GM18870 (cell line): Measurements from ENCODE around the gene COG5.
"Not testable (repeated sequence)": the region's sequence is repeated elsewhere in the genome, so short reads cannot be mapped to it uniquely, and the experiment has no call there.

Experiments used
- ATAC-seq: cut with Tn5 transposase; IDR thresholded peaks from one replicate; pipeline ENCODE4 v1.9.1; 2021; ENCODE audit warnings: moderate library complexity; ENCODE audit not compliant: unreplicated experiment

The COG5 gene

DNA sequence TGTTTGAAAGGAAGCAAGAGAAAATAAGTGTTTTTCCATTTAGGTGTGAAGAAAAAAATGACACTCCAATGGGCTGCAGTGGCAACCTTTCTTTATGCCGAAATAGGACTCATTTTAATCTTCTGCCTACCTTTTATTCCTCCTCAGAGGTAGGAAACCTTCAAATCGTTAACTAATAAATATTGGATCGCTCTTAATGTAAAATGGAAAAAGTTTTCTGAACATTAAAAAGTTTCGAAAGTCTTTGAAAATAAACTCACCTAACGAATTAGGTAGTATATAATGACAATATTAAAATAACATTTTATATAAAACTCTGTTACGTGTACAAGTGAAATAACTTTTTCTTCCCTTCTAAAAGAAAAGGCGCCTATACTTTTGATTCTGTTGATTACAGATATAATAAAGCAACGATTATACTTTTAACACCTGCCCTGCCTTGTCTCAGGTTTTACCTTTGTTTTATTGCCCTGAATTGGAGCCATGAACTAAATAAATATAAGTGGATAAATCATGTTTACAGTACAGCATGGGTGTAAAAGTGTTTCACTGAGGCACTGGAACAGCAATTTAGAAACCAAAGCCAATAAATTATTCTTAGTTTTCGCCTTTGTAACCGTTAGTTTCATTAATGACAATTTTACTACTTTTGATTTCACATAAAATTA is 17.1 kb upstream of the COG5 start:
- no peak for ATAC-seq

DNA sequence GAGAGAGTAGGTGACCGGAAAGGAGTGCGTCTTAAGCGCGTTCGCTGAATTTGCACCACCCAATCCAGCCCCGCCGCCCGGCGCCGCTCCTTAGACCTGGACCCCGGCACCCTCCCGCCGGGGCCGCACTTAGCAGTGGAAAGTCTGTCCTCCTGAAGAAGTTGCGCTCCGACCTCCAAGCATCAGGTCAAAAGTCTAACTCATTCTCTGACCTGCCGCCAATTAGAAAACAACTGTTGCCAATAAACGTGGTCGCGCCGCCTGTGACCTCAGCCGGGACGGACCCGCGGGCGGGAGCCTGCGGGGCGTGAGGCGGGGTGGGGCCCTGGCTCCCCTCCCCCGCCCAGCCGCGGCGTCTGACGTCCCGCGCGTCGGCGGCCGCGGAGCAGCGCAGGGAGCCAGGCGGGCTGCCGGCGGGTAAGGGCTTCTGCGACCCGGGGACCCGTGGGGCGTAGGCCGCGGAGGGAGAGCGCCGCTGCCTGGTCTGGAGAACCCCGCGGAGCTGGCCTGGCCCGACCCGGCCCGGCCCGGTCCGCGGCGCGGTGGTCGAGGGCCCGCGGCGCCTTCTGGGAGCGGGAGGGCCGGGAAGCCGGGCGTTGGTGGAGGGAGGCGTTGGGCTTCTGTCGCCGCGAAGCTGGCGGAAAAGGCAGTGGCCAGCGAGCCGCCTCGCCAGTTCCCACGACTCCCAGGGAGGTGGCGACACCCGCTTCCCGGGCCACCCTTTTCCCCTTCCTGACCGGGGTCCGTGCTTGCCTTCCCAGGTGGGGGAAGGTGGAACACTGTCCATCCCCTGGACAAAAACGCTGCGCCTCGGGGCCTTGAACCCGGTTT is 16.4 kb upstream of the COG5 start, which contains the start of gene BCAP29:
BCAP29 (plus strand) TSS at position 362 of the 831 bp plus-strand sequence. CDS start 527 bp downstream, outside the sequence.
- ATAC-seq: peak; percentile 72

DNA sequence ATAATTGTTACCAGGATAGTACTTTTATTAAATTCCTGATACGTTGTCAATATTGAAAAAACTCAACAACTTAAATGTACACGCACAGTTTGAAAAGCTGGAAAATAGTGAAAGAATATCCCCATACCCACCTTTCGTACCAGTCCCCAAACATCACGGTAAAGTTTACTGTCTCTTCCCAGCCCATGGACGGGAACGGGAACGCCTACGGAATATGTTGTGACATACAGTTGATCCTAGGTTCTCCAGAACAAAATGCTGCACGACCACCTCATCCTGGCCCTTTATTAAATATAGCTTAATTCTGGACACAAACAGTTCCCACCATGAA is 15.8 kb upstream of the COG5 start:
- no peak for ATAC-seq

DNA sequence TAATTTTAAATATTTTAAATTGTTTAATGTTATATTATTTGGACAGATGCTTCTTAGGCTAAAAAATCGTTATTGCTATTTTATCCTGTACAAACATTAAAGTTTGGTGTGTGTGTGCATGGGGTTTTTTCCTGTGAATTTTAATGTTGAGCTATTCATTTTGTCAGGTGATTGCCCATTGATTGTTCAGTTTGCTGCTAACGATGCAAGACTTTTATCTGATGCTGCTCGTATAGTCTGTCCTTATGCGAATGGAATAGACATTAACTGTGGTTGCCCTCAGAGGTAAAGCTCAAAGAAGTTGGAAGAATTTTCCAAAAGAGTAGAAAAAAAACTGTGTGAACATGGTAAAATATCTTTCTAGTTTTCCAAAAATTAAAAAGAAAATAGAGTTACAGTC is 9.8 kb upstream of the COG5 start:
- ATAC-seq: no peak

DNA sequence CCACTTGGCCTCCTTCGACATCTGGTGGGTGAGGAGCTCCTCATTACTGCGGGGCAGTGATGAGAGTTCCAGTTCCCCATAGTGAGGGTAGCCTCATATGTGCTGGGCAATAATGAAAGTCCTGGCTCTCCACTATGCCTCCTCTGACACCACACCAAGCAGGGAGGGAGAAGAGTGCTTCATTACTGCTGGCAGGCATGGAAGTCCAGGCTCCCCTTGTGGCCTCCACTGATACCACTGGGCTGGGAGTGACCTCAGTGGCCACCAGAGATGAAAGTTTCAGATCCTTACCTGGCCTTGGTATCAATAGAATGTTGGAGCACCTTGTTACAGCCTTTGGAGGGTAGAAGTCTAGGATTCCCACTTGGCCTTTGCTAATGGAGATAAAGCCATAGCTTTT is 6.6 kb upstream of the COG5 start:
- ATAC-seq: no peak

DNA sequence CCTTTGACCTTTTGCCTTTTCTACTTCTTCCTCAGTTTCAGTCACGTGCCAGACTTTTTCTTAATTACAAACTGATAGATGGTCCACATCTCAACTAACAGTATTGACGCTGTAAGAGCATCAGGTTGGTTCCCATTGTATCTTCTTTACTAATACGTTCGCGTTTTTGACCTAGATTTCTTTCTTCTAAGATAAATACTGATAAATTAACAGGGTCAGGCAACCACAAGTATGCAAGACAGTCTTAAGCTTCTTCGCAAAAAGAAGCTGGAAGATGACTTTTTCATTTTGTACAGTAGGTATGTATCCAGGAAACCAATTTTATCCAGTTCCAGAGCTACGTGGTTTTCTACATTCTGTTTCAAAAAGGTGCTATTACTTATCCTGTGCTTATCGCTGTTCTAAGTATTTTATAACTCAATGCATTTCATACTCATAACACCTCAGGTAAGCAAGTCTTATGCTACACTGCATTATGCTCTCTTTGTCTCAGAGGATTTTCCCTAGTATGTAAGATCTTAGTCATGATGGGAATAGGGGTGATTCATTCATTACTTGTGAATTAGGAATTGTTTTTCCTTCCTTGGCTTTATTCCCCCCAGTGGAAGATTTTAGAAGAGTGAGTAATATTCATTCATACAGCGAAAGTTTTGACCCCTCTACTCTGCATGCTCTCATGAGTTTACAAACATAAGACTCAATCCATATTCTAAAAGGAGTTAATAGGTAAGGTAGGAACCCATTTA is 1.0 kb upstream of the COG5 start:
- ATAC-seq: no peak

DNA sequence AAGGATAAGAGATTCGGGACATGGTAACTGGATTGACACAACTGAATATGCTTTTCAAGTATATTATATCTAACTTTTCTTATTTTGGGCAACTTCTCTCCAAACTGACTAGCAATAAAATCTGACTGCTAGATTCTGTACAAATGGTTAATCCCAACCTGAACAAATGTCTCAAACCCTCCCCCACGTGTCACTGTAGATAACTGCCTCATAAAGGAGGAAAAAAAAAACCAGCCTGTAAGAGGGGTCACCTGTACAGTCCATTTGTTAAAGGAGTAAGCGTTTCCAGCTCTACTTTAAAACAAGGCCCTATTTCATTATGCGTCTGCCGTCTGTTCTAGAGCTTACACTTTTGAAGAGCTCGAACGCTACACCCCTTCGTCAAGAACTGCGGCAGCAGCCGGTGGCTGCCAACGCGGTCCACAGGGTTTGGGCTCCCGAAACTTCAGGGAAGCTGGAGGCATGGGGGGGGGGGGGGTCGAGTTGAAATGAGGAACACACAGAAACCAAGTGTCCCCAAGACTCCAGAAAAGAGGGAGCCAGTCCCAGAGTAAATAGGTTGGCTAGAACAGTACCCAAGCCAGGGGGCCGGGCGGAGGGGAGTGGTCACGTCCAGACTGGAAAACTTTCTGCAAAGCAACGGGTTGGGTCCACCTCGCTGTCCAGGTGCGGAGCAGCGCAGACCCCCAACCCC is 492 bp downstream of the COG5 start:
- ATAC-seq: peak; percentile 44

DNA sequence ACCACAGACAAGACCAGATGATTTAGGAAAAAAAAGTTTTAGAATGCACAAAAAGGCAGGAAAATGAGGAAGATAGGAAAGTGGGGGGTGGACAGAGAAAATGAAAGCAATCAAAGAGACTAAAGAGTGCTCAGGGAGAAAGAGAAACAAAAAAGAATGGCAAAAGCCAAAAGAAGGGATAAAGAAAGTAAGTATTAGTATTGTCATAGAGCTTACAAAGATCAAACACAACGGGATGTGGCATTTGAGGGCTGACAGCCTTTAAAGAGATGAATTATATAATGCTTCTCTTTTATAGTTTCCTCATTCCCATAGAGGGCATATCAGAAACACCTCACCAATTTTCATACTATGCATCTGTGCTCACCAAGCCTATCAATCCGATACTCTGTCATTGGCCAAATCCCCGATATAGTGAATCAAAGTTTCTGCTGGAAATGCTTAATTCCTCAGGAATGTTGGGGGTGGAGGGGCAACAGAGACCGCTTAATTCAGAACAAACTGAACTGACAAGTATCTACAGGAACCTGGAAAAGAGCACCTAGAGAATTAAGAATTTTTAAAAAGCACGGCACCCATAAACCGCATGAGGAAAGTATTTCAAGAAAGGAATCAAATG is 2.7 kb downstream of the COG5 start:
- no peak for ATAC-seq

DNA sequence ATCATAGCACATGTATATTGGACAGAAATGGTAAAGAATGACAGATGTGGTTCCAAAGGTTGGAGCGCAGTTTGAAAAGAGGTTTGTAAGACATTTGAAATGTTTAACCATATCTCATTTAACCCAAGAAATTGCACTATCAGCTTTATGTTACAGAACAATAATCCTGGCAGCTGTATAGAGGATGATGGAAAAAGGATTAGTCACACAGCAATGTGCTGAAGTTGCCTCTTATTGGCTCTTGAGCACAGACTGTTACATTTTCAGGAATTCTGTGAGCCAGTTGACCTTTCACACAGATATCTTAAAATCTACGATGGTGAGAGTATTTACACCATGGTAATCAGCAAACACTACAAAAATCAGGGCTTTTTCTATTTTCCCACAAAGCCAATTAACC is 3.9 kb downstream of the COG5 start:
- ATAC-seq: no peak

DNA sequence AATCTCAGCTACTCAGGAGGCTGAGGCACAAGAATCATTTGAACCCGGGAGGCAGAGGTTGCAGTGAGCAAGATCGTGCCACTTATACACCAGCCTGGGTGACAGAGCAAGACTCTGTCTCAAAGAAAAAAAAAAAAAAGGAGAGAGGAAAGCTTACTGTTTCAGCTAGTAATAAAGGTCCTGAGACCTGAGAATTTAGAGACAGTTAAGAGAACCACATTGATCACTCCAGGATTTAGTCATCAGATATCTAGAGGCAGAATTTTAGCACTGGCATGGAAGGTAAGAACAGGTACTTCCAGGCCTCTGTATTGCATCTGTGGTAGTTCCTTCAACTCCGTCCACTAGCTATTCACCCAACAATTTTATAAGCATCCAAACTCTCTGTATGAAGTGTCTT is 7.8 kb downstream of the COG5 start:
- no peak for ATAC-seq

DNA sequence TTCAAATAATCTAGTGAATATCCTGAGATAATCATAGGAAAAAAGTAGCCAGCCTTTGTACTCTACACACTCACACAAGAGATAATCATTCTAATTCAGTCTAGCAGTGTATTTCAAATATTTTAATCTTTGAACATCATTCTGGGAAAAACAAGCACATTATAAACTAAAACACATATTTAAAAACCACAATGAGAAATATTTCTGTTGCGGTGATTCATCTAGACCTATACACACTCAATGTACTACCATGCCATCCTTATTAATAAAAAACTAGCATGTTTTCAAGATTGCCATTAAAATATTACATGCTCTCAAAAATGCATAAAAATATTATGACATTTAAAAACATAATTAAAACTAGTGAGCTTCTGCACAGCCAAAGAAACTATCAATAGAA is 11.8 kb downstream of the COG5 start:
- ATAC-seq: no peak

DNA sequence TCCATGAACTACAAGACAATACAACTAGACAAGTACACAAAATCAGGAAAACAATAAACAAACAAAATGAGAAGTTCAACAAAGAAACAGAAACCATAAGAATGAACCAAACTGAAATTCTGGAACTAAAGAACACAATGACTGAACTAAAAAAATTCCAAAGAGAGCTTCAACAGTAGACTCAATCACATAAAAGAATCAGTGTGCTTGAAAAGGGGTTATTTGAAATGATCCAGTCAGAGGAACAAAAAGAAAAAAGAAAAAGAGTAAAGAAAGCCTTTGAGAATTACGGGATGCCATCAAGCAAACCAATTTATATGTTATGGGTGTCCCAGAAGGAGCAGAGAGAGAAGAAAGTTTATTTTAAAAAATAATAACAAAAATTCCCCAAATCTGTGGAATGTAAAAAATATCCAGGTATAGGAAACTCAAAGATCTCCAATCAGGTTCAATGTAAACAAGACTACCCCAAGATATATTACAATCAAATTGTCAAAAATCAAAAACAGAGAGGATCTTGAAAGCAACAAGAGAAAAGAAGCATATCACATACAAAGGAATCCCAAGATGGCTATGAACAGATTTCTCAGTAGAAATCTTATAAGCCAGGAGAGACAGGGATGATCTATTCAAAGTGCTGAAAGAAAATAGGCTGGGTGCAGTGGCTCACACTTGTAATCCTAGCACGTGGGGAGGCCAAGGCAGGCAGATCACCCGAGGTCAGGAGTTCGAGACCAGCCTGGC is 18.7 kb downstream of the COG5 start:
- ATAC-seq: no peak

DNA sequence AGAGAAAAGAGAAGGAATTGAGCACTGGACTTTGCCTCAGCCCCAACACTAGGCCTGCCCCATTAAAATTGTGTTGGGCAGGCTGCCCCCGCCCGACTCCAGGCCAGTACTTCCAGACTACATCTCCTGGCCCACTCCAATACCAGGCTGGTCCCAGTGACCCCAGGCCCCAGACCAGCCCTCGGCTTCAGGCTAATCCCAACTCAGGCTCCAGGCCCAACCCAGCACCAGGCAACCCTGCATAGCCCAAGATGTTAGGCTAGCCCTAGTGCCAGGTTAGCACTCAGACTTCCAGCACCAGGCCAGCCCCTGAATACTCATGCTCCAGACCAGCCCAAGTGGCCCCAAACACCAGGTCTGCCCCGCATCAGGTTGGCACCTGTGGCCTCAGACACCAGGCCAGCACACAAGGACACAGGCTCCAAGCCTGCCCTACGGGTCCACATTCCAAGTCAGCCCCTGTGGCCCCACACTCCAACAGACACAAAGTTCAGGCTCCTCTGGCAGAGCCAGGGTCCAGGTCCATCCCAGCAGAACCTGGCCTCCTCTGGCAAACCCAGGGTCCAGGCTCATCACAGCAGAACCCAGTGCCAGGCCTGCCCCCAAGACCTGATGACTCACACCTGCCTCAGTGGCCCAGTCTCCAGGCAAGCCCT is 20.3 kb downstream of the COG5 start:
- no peak for ATAC-seq

DNA sequence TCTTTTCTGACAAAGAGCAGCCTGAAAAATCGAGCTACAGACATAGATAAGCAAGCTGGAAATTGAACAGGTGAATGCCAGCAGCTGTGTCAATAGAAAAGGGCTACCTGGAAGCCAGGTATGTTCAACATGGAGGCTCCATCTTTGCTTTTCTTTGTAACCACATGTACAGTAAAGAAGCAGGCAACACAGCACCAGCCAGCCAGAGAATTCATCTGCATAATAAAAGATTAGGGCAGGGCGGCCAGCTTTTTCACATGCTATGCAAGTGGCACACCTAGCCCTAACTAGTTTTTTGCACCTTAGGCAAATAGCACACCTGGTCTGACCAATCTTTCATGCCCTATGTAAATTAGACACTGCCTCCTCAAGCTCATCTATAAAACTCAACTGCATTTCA is 25.7 kb downstream of the COG5 start:
- ATAC-seq: no peak

DNA sequence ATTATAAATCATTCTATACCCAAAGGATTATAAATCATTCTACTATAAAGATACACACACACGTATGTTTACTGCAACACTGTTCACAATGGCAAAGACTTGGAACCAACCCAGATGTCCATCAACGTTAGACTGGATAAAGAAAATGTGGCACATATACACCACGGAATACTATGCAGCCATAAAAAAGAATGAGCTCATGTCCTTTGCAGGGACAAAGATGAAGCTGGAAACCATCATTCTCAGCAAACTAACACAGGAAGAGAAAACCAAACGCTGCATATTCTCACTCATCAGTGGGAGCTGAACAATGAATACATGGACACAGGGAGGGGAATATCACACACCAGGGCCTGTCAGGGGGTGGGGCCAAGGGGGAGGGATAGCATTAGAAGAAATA is 26.5 kb downstream of the COG5 start:
- ATAC-seq: not testable (repeated sequence)

DNA sequence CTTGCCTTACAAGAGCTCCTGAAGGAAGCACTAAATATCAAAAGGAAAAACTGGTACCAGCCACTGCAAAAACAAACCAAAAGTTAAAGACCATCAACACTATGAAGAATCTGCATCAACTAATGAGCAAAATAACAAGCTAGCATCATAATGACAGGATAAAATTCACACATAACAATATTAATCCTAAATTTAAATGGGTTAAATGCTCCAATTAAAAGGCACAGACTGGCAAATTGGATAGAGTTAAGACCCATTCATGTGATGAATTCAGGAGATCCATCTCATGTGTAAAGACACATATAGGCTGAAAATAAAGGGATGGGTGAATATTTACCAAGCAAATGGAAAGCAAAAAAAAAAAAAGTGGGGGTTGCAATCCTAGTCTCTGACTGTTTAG is 29.6 kb downstream of the COG5 start:
- ATAC-seq: no peak

DNA sequence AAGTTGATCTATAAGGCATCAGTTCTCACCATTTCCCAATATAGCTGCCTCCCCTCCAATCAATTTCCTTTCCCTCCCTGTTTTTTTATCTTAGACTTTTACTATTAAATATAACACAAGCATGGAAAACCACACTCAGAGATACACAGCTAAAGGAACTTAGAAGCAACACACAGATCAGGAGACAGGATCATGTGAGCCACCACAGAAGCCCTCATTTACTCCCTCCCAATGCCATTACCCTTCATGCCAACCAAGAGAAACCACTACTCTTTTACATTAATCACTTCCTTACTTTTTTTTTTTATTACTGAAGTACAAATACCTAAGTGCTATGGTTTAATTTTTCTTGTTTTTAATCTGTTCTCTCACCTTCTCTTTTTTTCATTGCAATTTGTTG is 33.0 kb downstream of the COG5 start:
- ATAC-seq: no peak

DNA sequence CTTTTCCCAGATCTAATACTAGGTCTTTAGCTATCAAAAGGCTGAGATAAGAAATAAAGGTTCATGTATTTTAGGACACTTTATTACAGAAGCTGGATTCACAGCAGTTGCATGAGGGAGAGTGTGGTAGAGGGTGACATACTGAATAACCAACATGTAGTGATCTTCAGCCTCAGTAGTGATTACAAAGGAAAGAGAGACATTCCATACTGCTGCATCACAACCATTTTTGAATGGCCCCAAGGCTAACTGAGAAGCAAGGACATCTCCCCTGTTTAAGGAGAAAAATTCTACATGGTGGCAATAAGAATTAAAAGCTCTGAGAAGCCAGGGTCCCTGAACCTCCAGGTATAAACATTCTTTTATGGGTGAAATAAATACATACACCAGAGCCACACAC is 35.3 kb downstream of the COG5 start:
- no peak for ATAC-seq

DNA sequence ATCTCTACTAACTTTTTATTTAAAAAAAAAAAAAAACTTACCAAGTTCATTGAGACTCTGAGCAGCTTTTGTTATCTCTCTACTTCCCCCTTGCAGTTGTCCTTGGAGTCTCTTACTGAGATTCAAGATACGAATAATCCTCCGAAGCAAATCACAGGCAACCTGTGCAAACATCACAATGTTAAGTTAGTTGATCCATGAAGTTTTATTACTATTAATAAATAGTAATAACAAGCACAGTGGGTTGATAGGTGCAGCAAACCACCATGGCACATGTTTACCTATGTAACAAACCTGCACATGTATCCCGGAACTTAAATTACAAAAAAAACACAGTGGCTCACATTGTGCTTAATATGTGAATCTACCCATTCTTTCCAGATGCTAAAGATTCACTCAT is 36.5 kb downstream of the COG5 start:
- ATAC-seq: no peak

DNA sequence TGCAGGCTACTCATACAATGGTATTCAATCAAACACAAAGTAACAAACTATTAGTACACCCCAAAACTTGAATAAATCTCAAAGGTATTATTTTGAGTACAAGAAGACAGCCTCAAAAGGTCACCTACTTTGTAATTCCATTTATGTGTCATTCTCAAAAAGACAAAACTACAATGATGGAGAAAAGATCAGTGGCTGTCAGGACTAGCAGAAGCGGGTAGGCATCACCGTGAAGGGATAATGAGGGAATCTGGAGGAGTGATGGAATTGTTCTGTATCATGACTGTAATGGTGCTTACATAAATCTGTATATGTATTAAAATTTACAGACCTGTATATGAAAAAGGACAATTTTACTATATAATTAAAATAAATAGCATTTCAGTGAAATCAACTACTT is 37.0 kb downstream of the COG5 start:
- ATAC-seq: no peak
